GDM1 (cell line): ENCODE measurements around the gene RASEF.

Experiments used
- DNase-seq: peaks from one replicate; lab custom pipeline; 2025; lab: John Stamatoyannopoulos, UW

Gene RASEF

GRCh38 chr9:83012922-83013838 is 49.8 kb downstream of the RASEF start:
- no peak for DNase-seq

- no peak for DNase-seq
Measured at GRCh38 chr9:83012168-83012921, 50.6 kb downstream of the RASEF start.

GRCh38 chr9:83011611-83012010 is 51.3 kb downstream of the RASEF start:
- no peak for DNase-seq

GRCh38 chr9:83007521-83008300 is 55.2 kb downstream of the RASEF start:
- DNase-seq = no peak

- no peak for DNase-seq
Measured at GRCh38 chr9:83006378-83006777, 56.6 kb downstream of the RASEF start.

- DNase-seq = no peak
Measured at GRCh38 chr9:83005963-83006362, 57.0 kb downstream of the RASEF start.

- DNase-seq = no peak
Measured at GRCh38 chr9:83005361-83005760, 57.6 kb downstream of the RASEF start.

GRCh38 chr9:83002329-83002728 is 60.6 kb downstream of the RASEF start:
- DNase-seq = no peak

GRCh38 chr9:83000765-83001164 is 62.2 kb downstream of the RASEF start:
- DNase-seq = no peak

GRCh38 chr9:82998409-82998808 is 64.5 kb downstream of the RASEF start:
- no peak for DNase-seq

GRCh38 chr9:82997476-82998140 is 65.3 kb downstream of the RASEF start:
- no peak for DNase-seq

- no peak for DNase-seq
Measured at GRCh38 chr9:82996941-82997340, 66.0 kb downstream of the RASEF start.

GRCh38 chr9:82993856-82994605 is 68.9 kb downstream of the RASEF start:
- DNase-seq = no peak

GRCh38 chr9:82991671-82992070 is 71.3 kb downstream of the RASEF start:
- no peak for DNase-seq

- DNase-seq = no peak
Measured at GRCh38 chr9:82989929-82990328, 73.0 kb downstream of the RASEF start.

GRCh38 chr9:82988488-82988887 is 74.5 kb downstream of the RASEF start:
- no peak for DNase-seq

- no peak for DNase-seq
Measured at GRCh38 chr9:82987370-82988189, 75.4 kb downstream of the RASEF start.

GRCh38 chr9:82981552-82981951 is 81.4 kb downstream of the RASEF start:
- no peak for DNase-seq

GRCh38 chr9:82975176-82975575 is 87.8 kb downstream of the RASEF start:
- no peak for DNase-seq

- DNase-seq = no peak
Measured at GRCh38 chr9:82972446-82972845, 90.5 kb downstream of the RASEF start.
